ENCODE data around the gene TNFRSF4. TPM values are rescaled to one million over a fixed set of nuclear protein-coding genes. Genes with fewer than 3 reads are reported as not detected.
"Not testable (repeated sequence)": the region's sequence is repeated elsewhere in the genome, so short reads cannot be mapped to it uniquely, and the experiment has no call there.

Gene TNFRSF4
- total RNA-seq, 1 donor from 2014 or later, result 0.19 TPM

DNA sequence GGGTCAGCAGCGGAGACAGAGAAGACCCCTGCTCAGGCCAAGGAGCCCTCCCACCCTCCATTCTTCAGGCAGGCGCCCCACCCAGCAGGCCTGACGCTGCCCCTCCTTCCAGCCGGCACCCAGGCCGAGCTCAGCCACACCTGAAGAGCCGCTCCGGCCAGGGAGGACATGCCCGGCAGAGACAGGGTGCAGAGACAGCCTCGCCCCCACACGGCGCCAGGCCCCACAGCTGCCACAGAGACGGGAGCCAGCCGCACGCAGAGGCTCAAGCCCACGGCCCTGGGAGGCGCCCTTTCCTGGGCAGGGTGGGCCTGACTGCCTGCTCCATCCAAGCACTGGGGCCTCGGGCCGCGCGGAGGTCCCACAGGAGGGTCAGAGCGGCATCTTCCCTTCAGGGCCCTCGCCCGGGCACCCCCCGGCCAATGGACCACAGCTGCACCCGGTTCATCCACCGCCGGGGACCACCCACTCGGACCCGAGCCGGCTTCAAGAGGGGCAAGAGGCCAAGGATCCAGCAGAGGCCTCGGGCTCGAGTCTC is 35.1 kb downstream of the TNFRSF4 start:
- Mint-ChIP-seq H3K27me3 (ENCODE audit: low read depth) (peaks cover 29% of the 10 kb centered on the region), H3K27ac (ENCODE audit: unreplicated experiment) (no peak overlapping the region), H3K4me1 (peaks cover 11% of the 10 kb centered on the region), H3K4me3 (no peak overlapping the region), H3K9me3 (no peaks in the 10 kb centered on the region), H3K36me3 (ENCODE audit: low read depth) (no peaks in the 10 kb centered on the region)
- DNase-seq (ENCODE audit: low read depth, low spot score), result no peak
- TF ChIP-seq, protein P1, sequence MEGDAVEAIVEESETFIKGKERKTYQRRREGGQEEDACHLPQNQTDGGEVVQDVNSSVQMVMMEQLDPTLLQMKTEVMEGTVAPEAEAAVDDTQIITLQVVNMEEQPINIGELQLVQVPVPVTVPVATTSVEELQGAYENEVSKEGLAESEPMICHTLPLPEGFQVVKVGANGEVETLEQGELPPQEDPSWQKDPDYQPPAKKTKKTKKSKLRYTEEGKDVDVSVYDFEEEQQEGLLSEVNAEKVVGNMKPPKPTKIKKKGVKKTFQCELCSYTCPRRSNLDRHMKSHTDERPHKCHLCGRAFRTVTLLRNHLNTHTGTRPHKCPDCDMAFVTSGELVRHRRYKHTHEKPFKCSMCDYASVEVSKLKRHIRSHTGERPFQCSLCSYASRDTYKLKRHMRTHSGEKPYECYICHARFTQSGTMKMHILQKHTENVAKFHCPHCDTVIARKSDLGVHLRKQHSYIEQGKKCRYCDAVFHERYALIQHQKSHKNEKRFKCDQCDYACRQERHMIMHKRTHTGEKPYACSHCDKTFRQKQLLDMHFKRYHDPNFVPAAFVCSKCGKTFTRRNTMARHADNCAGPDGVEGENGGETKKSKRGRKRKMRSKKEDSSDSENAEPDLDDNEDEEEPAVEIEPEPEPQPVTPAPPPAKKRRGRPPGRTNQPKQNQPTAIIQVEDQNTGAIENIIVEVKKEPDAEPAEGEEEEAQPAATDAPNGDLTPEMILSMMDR (conservative IDR thresholded peaks at IDR 0.05), result no peak

DNA sequence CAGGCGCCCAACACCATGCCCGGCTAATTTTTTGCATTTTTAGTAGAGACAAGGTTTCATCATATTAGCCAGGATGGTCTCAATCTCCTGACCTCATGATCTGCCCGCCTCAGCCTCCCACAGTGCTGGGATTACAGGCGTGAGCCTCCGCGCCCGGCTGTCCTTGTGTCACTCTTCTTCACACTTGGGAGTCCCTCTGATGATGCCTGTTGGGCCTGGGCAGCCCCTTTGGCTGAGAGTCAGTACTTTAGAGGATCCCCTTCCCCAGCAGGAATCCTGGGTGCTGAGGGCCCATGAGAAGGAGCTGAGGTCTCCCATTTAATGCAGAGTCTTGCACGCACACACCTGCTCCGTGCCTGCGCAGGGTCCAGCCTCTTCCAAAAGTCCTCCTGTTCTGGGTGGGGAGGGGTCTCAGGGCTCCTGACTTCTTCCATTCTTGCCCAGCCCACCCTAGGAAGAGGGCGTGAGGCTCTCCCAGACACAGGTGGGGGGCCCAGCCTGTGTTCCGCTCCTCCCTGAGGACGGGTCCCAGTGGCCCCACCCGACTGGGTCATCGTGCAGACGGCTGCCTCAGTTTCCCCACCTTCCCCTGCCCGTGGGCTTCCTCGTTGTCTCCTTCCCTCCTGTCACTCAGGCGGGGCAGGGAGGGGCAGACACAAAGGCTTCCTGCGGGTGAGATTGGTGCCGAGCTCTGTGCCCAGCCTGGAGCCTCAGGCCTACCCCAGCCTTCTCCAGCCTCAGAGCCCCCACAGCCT is 36.3 kb downstream of the TNFRSF4 start:
- Mint-ChIP-seq H3K4me3 (no peak overlapping the region), H3K9me3 (no peaks in the 10 kb centered on the region), H3K27ac (ENCODE audit: unreplicated experiment) (no peak overlapping the region), H3K27me3 (ENCODE audit: low read depth) (peaks cover 29% of the 10 kb centered on the region), H3K36me3 (ENCODE audit: low read depth) (no peaks in the 10 kb centered on the region), H3K4me1 (peaks cover 11% of the 10 kb centered on the region)
- DNase-seq (ENCODE audit: low read depth, low spot score), result no peak
- TF ChIP-seq, protein P1 (conservative IDR thresholded peaks at IDR 0.05), result no peak

DNA sequence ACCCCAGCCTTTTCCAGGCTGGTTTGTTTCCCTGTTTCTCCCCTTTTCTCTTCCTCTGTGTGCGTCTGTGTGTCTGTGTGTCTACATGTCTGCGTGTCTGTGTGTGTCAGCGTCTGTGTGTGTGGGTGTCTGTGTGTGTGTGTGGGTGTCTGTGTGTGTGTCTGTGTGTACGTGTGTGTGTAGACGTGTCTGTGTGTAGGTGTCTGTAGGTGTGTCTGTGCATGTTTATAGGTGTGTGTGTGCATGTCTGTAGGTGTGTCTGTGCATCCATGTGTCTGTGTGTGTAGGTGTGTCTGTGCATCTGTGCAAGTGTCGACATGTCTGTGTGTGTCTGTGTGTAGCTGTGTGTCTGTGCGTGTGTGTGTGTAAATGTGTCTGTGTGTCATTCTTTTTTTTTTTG is 37.0 kb downstream of the TNFRSF4 start:
- H3K4me3 Mint-ChIP-seq, result no peak overlapping the region
- TF ChIP-seq, protein P1 (conservative IDR thresholded peaks at IDR 0.05), result no peak
- no peak overlapping the region for H3K27ac Mint-ChIP-seq (ENCODE audit: unreplicated experiment)
- DNase-seq (ENCODE audit: low read depth, low spot score), result no peak
- H3K4me1 Mint-ChIP-seq, result peaks cover 11% of the 10 kb centered on the region
- no peaks in the 10 kb centered on the region for H3K9me3 Mint-ChIP-seq
- no peaks in the 10 kb centered on the region for H3K36me3 Mint-ChIP-seq (ENCODE audit: low read depth)
- H3K27me3 Mint-ChIP-seq (ENCODE audit: low read depth), result peaks cover 29% of the 10 kb centered on the region

DNA sequence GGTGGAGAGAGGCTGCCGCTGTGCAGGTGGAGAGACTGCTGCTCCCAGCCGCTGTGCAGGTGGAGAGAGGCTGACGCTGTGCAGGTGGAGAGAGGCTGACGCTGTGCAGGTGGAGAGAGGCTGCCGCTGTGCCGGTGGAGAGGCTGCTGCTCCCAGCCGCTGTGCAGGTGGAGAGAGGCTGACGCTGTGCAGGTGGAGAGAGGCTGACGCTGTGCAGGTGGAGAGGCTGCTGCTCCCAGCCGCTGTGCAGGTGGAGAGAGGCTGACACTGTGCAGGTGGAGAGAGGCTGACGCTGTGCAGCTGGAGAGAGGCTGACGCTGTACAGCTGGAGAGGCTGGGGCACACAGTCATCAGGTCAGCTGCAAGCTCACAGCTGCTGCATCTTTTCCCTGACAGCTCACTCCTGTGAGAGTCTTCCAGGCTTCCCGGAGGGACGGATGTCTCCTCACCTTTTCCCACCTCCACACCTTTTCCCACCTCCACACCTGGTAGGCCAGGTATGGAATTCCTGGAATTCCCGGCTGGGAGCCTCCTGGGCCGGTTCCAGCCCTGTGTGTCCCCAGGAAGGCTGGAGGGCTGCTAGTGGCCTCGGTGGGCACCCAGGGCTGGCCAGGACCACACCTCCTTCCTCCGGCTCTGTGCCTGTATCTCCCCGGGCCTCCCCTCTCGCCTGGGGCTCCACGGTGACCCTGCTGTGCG is 37.7 kb downstream of the TNFRSF4 start:
- H3K36me3 Mint-ChIP-seq (ENCODE audit: low read depth); H3K27ac Mint-ChIP-seq (ENCODE audit: unreplicated experiment); H3K4me1 Mint-ChIP-seq; DNase-seq (ENCODE audit: low read depth, low spot score); H3K4me3 Mint-ChIP-seq; H3K9me3 Mint-ChIP-seq: not testable (repeated sequence)
- H3K27me3 Mint-ChIP-seq (ENCODE audit: low read depth), result peaks cover 29% of the 10 kb centered on the region

DNA sequence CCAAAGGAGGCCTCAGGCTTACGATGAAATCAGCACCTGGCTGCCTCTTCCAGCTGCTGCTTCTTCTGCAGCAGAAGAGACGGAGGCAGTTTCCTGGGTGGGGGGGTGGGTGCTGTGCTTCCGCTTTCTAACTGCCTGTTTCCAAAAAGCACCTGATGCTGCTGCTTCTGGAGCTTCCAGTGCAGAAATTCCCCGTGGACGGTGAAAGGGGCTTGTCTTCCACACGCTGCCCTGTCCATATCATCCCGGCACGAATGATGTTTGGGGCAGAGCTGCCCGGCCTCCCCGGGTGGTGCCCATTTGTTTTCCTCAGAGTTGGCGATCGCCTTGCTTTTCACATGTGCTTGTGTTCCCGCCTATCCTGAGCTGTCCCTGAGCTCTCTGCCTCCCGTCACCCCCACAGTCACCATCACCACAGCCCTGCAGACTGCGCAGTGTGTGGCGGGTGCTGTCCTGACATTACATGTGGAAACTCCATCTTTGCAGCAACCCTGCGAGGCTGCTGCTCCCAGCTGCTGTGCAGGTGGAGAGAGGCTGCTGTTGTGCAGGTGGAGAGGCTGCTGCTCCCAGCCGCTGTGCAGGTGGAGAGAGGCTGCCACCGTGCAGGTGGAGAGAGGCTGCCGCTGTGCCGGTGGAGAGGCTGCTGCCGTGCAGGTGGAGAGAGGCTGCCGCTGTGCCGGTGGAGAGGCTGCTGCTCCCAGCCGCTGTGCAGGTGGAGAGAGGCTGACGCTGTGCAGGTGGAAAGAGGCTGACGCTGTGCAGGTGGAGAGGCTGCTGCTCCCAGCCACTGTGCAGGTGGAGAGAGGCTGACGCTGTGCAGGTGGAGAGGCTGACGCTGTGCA is 38.5 kb downstream of the TNFRSF4 start:
- Mint-ChIP-seq H3K4me1 (peaks cover 6% of the 10 kb centered on the region), H3K27me3 (ENCODE audit: low read depth) (peaks cover 29% of the 10 kb centered on the region), H3K4me3 (no peak overlapping the region), H3K9me3 (no peaks in the 10 kb centered on the region), H3K36me3 (ENCODE audit: low read depth) (no peaks in the 10 kb centered on the region), H3K27ac (ENCODE audit: unreplicated experiment) (no peak overlapping the region)
- no peak for DNase-seq (ENCODE audit: low read depth, low spot score)
- TF ChIP-seq, protein P1 (conservative IDR thresholded peaks at IDR 0.05), result no peak
